IPS-20b (cell line): Measurements from ENCODE around the gene HLA-DPA1.

Experiments
- H3K27ac ChIP-seq: one replicate; pipeline ENCODE4 v1.5.1; 2013; ENCODE audit warnings: low read length
- H3K27me3 ChIP-seq: 2 replicates; pipeline ENCODE4 v1.6.1; 2013; ENCODE audit warnings: mild to moderate bottlenecking, low read length, inconsistent platforms; ENCODE audit not compliant: insufficient read depth
- H3K36me3 ChIP-seq: 2 replicates; pipeline ENCODE4 v1.6.1; 2013; ENCODE audit warnings: low read depth, mild to moderate bottlenecking, inconsistent platforms, low read length, moderate library complexity; ENCODE audit not compliant: insufficient read depth
- H3K4me1 ChIP-seq: 2 replicates; pipeline ENCODE4 v1.6.1; 2013; ENCODE audit warnings: mild to moderate bottlenecking, control low read depth, inconsistent platforms, low read length, moderate library complexity; ENCODE audit not compliant: insufficient read depth
- H3K4me3 ChIP-seq: 2 replicates; pipeline ENCODE4 v1.5.1; 2013; ENCODE audit warnings: mild to moderate bottlenecking, low read length, inconsistent platforms
- H3K9ac ChIP-seq: 2 replicates; pipeline ENCODE4 v1.6.1; 2013; ENCODE audit warnings: low read depth, mild to moderate bottlenecking, inconsistent platforms, low read length, moderate library complexity
- H3K9me3 ChIP-seq: 2 replicates; pipeline ENCODE4 v1.6.1; 2013; ENCODE audit warnings: mild to moderate bottlenecking, low read depth, low read length, inconsistent platforms; ENCODE audit not compliant: insufficient read depth

Gene HLA-DPA1

GRCh38 chr6:33028220-33028849 lies 45.1 kb downstream of the HLA-DPA1 start:
- Histone ChIP-seq H3K4me1 (no peaks in the 10 kb centered on the region), H3K9ac (no peak overlapping the region), H3K36me3 (no peaks in the 10 kb centered on the region), H3K27ac (no peak overlapping the region), H3K4me3 (no peak overlapping the region), H3K9me3 (no peaks in the 10 kb centered on the region; the same call in 1 of the 2 replicates), H3K27me3 (no peaks in the 10 kb centered on the region)

- no peak overlapping the region for H3K9ac ChIP-seq
- H3K9me3 ChIP-seq: no peaks in the 10 kb centered on the region
- no peak overlapping the region for H3K4me3 ChIP-seq
- no peaks in the 10 kb centered on the region for H3K27me3 ChIP-seq
- H3K27ac ChIP-seq: no peak overlapping the region
- H3K36me3 ChIP-seq: no peaks in the 10 kb centered on the region
- no peaks in the 10 kb centered on the region for H3K4me1 ChIP-seq
These were observed 48.9 kb downstream of the HLA-DPA1 start for GRCh38 chr6:33024521-33024920.

GRCh38 chr6:33023536-33023935 lies 49.9 kb downstream of the HLA-DPA1 start:
- Histone ChIP-seq H3K9me3 (no peaks in the 10 kb centered on the region), H3K9ac (no peak overlapping the region), H3K4me1 (no peaks in the 10 kb centered on the region), H3K27me3 (no peaks in the 10 kb centered on the region), H3K4me3 (no peak overlapping the region), H3K36me3 (no peaks in the 10 kb centered on the region), H3K27ac (no peak overlapping the region)

- Histone ChIP-seq H3K9ac (no peak overlapping the region), H3K36me3 (no peaks in the 10 kb centered on the region), H3K9me3 (no peaks in the 10 kb centered on the region), H3K27ac (no peak overlapping the region), H3K4me3 (no peak overlapping the region), H3K27me3 (no peaks in the 10 kb centered on the region), H3K4me1 (no peaks in the 10 kb centered on the region)
These were observed 51.5 kb downstream of the HLA-DPA1 start for GRCh38 chr6:33021917-33022316.

GRCh38 chr6:33019372-33019771 lies 54.1 kb downstream of the HLA-DPA1 start:
- H3K36me3 ChIP-seq: no peaks in the 10 kb centered on the region
- H3K4me3 ChIP-seq: no peak overlapping the region
- H3K4me1 ChIP-seq: peaks cover 4% of the 10 kb centered on the region; the same call in 1 of the 2 replicates
- H3K27me3 ChIP-seq: no peaks in the 10 kb centered on the region
- no peaks in the 10 kb centered on the region for H3K9me3 ChIP-seq
- no peak overlapping the region for H3K9ac ChIP-seq
- no peak overlapping the region for H3K27ac ChIP-seq

GRCh38 chr6:33018904-33019303 lies 54.5 kb downstream of the HLA-DPA1 start:
- H3K4me1 ChIP-seq: peaks cover 4% of the 10 kb centered on the region; the same call in 1 of the 2 replicates
- no peaks in the 10 kb centered on the region for H3K27me3 ChIP-seq
- no peaks in the 10 kb centered on the region for H3K9me3 ChIP-seq
- H3K9ac ChIP-seq: no peak overlapping the region
- H3K4me3 ChIP-seq: no peak overlapping the region
- H3K27ac ChIP-seq: no peak overlapping the region
- no peaks in the 10 kb centered on the region for H3K36me3 ChIP-seq

- Histone ChIP-seq H3K9ac (no peak overlapping the region), H3K9me3 (no peaks in the 10 kb centered on the region), H3K4me1 (peaks cover 4% of the 10 kb centered on the region; the same call in 1 of the 2 replicates), H3K27me3 (no peaks in the 10 kb centered on the region), H3K36me3 (no peaks in the 10 kb centered on the region), H3K27ac (no peak overlapping the region), H3K4me3 (no peak overlapping the region)
These were observed 55.0 kb downstream of the HLA-DPA1 start for GRCh38 chr6:33018418-33018817.

GRCh38 chr6:33017694-33018353 lies 55.6 kb downstream of the HLA-DPA1 start:
- H3K36me3 ChIP-seq: no peaks in the 10 kb centered on the region
- no peak overlapping the region for H3K4me3 ChIP-seq
- H3K27ac ChIP-seq: no peak overlapping the region
- no peak overlapping the region for H3K9ac ChIP-seq
- peaks cover 4% of the 10 kb centered on the region; the same call in 1 of the 2 replicates for H3K4me1 ChIP-seq
- H3K9me3 ChIP-seq: no peaks in the 10 kb centered on the region
- no peaks in the 10 kb centered on the region for H3K27me3 ChIP-seq

GRCh38 chr6:33017018-33017417 lies 56.4 kb downstream of the HLA-DPA1 start:
- Histone ChIP-seq H3K4me1 (peaks cover 4% of the 10 kb centered on the region; the same call in 1 of the 2 replicates), H3K27me3 (no peaks in the 10 kb centered on the region)

GRCh38 chr6:33015798-33016197 lies 57.7 kb downstream of the HLA-DPA1 start:
- Histone ChIP-seq H3K36me3 (no peaks in the 10 kb centered on the region), H3K27ac (no peak overlapping the region), H3K9ac (no peak overlapping the region), H3K4me3 (no peak overlapping the region), H3K27me3 (no peaks in the 10 kb centered on the region), H3K9me3 (no peaks in the 10 kb centered on the region), H3K4me1 (peaks cover 8% of the 10 kb centered on the region; the same call in 1 of the 2 replicates)

More at GRCh38 chr6:33017018-33017417, 56.4 kb downstream of the HLA-DPA1 start:
- Histone ChIP-seq H3K9ac (no peak overlapping the region), H3K4me3 (no peak overlapping the region), H3K36me3 (no peaks in the 10 kb centered on the region), H3K9me3 (no peaks in the 10 kb centered on the region), H3K27ac (no peak overlapping the region)

GRCh38 chr6:33014841-33015634 lies 58.4 kb downstream of the HLA-DPA1 start:
- Histone ChIP-seq H3K27ac (no peak overlapping the region), H3K9ac (no peak overlapping the region), H3K9me3 (no peaks in the 10 kb centered on the region), H3K36me3 (no peaks in the 10 kb centered on the region), H3K4me1 (peaks cover 14% of the 10 kb centered on the region; the same call in 1 of the 2 replicates), H3K27me3 (no peaks in the 10 kb centered on the region), H3K4me3 (no peak overlapping the region)
